BLaER1 treated with 17β-estradiol and CSF1 and Interleukin-3, amounts not matched to agents 10 nM and 100 nM (cell line): ENCODE results near the gene CSPG5.

Source experiments
- H3K27ac ChIP-seq, 11 experiments: shearing (Covaris generic); formaldehyde crosslinking; 2 replicates each; pipeline ENCODE4 v1.8.1; 2022
- H3K27me3 ChIP-seq, 11 experiments: shearing (Covaris generic); formaldehyde crosslinking; 2 replicates each; pipeline ENCODE4 v1.8.1; 2022
- H3K36me3 ChIP-seq, 11 experiments: shearing (Covaris generic); formaldehyde crosslinking; 2 replicates each; pipeline ENCODE4 v1.8.1; 2022
- H3K4me1 ChIP-seq, 10 experiments: shearing (Covaris generic); formaldehyde crosslinking; 2 replicates each; pipeline ENCODE4 v1.8.1; 2022
- H3K4me2 ChIP-seq, 11 experiments: shearing (Covaris generic); formaldehyde crosslinking; 2 replicates each; pipeline ENCODE4 v1.8.1; 2022
- H3K4me3 ChIP-seq, 10 experiments: shearing (Covaris generic); formaldehyde crosslinking; 2 replicates each; pipeline ENCODE4 v1.8.1; 2022
- H3K9ac ChIP-seq, 11 experiments: shearing (Covaris generic); formaldehyde crosslinking; 2 replicates each; pipeline ENCODE4 v1.8.1; 2022
- H3K9me3 ChIP-seq, 11 experiments: shearing (Covaris generic); formaldehyde crosslinking; replicated peaks in 1 of 11; 2 replicates each; pipeline ENCODE4 v1.8.1; 2022
- H4K20me1 ChIP-seq, 11 experiments: shearing (Covaris generic); formaldehyde crosslinking; 2 replicates each; pipeline ENCODE4 v1.8.1; 2022
- Cebpa-rat ChIP-seq, 11 experiments: shearing (Covaris generic); IDR thresholded peaks; 2 replicates each; pipeline ENCODE4 v1.8.1; 2022

CSPG5 gene

DNA sequence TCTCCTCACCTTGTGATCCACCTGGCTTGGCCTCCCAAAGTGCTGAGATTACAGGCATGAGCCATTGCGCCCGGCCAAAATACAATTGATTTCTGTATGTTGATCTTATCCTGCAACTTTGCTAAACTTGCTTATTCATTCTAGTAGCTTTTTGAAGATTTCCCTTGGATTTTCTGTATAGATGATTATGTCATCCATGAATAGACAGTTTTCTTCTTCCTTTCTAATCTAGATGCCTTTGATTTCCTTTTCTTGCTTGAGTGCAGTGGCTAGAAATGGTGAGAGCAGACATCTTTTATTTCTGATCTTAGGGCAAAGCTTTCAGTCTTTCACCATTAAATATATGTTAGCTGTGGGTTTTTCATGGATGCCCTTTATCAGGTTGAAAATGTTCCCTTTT, 60.7 kb downstream of the CSPG5 start:
- H3K9ac ChIP-seq: no peak overlapping the region
- no peaks in the 10 kb centered on the region for H3K27me3 ChIP-seq
- H3K27ac ChIP-seq: no peak overlapping the region
- H3K4me2 ChIP-seq: no peak overlapping the region
- TF ChIP-seq Cebpa-rat (IDR thresholded peaks at IDR 0.05): no peak
- no peaks in the 10 kb centered on the region for H4K20me1 ChIP-seq
- peaks cover 8 to 25% (median 13%) of the 10 kb centered on the region in 10 experiments for H3K4me1 ChIP-seq
- no peak overlapping the region for H3K4me3 ChIP-seq
- H3K36me3 ChIP-seq: no peaks in the 10 kb centered on the region
- H3K9me3 ChIP-seq: no peaks in the 10 kb centered on the region

GRCh38 chr3:47515864-47516319, 62.8 kb downstream of the CSPG5 start:
- Histone ChIP-seq H3K9ac (peak overlapping the region in 1 of 11 experiments; percentile 25; a peak in 1 of 22 replicates), H3K36me3 (peaks cover 1 to 11% (median 8%) of the 10 kb centered on the region in 11 experiments; a peak in 20 of 22 replicates), H3K9me3 (no peaks in the 10 kb centered on the region), H3K4me3 (no peak overlapping the region), H3K4me2 (no peak overlapping the region), H4K20me1 (peaks cover 0 to 12% (median 0%) of the 10 kb centered on the region in 11 experiments; a peak in 2 of 22 replicates), H3K4me1 (peaks cover 12 to 22% (median 16%) of the 10 kb centered on the region in 10 experiments), H3K27me3 (no peaks in the 10 kb centered on the region), H3K27ac (no peak overlapping the region)
- TF ChIP-seq Cebpa-rat (IDR thresholded peaks at IDR 0.05): no peak

GRCh38 chr3:47515100-47515499, 63.6 kb downstream of the CSPG5 start:
- no peaks in the 10 kb centered on the region for H3K27me3 ChIP-seq
- no peak overlapping the region for H3K4me2 ChIP-seq
- no peak overlapping the region for H3K9ac ChIP-seq
- H4K20me1 ChIP-seq: peaks cover 0 to 12% (median 0%) of the 10 kb centered on the region in 11 experiments; a peak in 2 of 22 replicates
- H3K27ac ChIP-seq: no peak overlapping the region
- H3K4me3 ChIP-seq: no peak overlapping the region
- H3K4me1 ChIP-seq: peaks cover 12 to 22% (median 17%) of the 10 kb centered on the region in 10 experiments
- H3K9me3 ChIP-seq: no peaks in the 10 kb centered on the region
- H3K36me3 ChIP-seq: peaks cover 9 to 19% (median 16%) of the 10 kb centered on the region in 11 experiments
- TF ChIP-seq Cebpa-rat (IDR thresholded peaks at IDR 0.05): no peak

- no peak for TF ChIP-seq Cebpa-rat (IDR thresholded peaks at IDR 0.05)
- Histone ChIP-seq H3K9me3 (no peaks in the 10 kb centered on the region), H3K4me2 (peak within 1 kb of the TSS; percentile 84 to 96 (median 93))
Measured at GRCh38 chr3:47513125-47513929, 65.3 kb downstream of the CSPG5 start, which contains the start of gene ELP6. Gene ELP6, minus strand, starts transcription at chr3:47513712. Its CDS starts 122 bp downstream, at chr3:47513590.

DNA sequence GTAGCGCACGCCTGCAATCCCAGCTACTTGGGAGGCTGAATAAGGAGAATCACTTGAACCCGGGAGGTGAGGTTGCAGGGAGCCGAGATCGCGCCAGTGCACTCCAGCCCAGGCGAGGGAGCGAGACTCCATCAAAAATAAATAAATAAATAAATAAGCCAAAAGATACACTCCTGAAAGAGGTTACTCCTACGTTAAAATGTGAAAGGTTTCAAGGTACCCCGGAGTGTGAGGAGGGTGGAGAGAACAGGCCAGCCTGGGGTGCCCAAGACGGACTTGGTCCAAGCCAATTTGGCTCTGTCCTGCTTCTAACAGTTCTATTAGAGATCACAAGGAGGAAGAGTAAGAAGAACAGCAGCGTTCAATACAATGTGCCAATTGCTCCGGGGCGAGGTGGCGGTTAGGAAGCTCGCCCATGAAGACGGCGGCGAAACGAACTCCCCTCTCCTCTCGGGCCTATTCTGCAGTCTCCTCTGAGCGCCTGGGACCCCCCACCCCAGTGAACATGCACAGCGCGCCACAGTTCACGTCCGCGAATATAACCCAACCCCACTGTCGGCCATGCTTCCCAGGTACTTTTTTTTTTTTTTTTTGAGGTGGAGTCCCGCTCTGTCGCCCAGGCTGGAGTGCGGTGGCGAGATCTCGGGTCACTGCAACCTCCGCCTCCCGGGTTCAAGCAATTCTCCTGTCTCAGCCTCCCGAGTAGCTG, 66.1 kb downstream of the CSPG5 start:
- Histone ChIP-seq H3K36me3 (peaks cover 32 to 44% (median 41%) of the 10 kb centered on the region in 11 experiments), H3K9me3 (no peaks in the 10 kb centered on the region), H3K4me3 (peak overlapping the region; percentile 71 to 85 (median 80)), H3K27me3 (no peaks in the 10 kb centered on the region), H3K9ac (peak overlapping the region; percentile 84 to 95 (median 90)), H4K20me1 (peaks cover 0 to 23% (median 3%) of the 10 kb centered on the region in 11 experiments; a peak in 7 of 22 replicates), H3K4me1 (peaks cover 12 to 22% (median 17%) of the 10 kb centered on the region in 10 experiments), H3K4me2 (peak overlapping the region; percentile 84 to 96 (median 93)), H3K27ac (peak overlapping the region; percentile 78 to 97 (median 92))
- TF ChIP-seq Cebpa-rat (IDR thresholded peaks at IDR 0.05): no peak

More at GRCh38 chr3:47513125-47513929, 65.3 kb downstream of the CSPG5 start, which contains the start of gene ELP6:
- Histone ChIP-seq H3K36me3 (peaks cover 24 to 37% (median 34%) of the 10 kb centered on the region in 11 experiments), H3K9ac (peak within 1 kb of the TSS; percentile 84 to 95 (median 90)), H3K4me3 (peak within 1 kb of the TSS; percentile 71 to 85 (median 80)), H3K27me3 (no peaks in the 10 kb centered on the region), H3K27ac (peak within 1 kb of the TSS; percentile 78 to 97 (median 92)), H4K20me1 (peaks cover 0 to 16% (median 0%) of the 10 kb centered on the region in 11 experiments; a peak in 3 of 22 replicates), H3K4me1 (peaks cover 12 to 22% (median 17%) of the 10 kb centered on the region in 10 experiments)
